H9 (cell line): ENCODE measurements around the gene DOCK2. TPM values are rescaled to one million over a fixed set of nuclear protein-coding genes. Genes with fewer than 3 reads are reported as not detected.

Experiments used
- DNase-seq: peaks from one replicate; pipeline ENCODE4 v3.0.0-alpha.2; 2017
- H2AFZ ChIP-seq: one replicate; pipeline ENCODE4 v1.6.1; 2013; ENCODE audit warnings: mild to moderate bottlenecking, low read length, control low read depth, moderate library complexity
- H2AK5ac ChIP-seq: 2 replicates; pipeline ENCODE4 v1.6.1; 2013; ENCODE audit warnings: low read length, control low read depth, mixed read lengths; ENCODE audit not compliant: insufficient read length
- H2BK120ac ChIP-seq: one replicate; pipeline ENCODE4 v1.6.1; 2013; ENCODE audit warnings: low read depth, mild to moderate bottlenecking, low read length, control low read depth, inconsistent platforms; ENCODE audit not compliant: poor library complexity, severe bottlenecking
- H2BK12ac ChIP-seq: 2 replicates; pipeline ENCODE4 v1.6.1; 2013; ENCODE audit warnings: low read length, control low read depth, mixed read lengths, low read depth; ENCODE audit not compliant: insufficient read length
- H2BK15ac ChIP-seq: 2 replicates; pipeline ENCODE4 v1.6.1; 2013; ENCODE audit warnings: low read depth, low read length, control low read depth
- H2BK20ac ChIP-seq: one replicate; pipeline ENCODE4 v1.6.1; 2013; ENCODE audit warnings: low read depth, mild to moderate bottlenecking, low read length, control low read depth, inconsistent platforms; ENCODE audit not compliant: poor library complexity, severe bottlenecking
- H2BK5ac ChIP-seq: 2 replicates; pipeline ENCODE4 v1.6.1; 2013; ENCODE audit warnings: low read length, control low read depth, mixed read lengths; ENCODE audit not compliant: insufficient read length
- H3K14ac ChIP-seq: 2 replicates; pipeline ENCODE4 v1.6.1; 2013; ENCODE audit warnings: low read length, control low read depth; ENCODE audit not compliant: insufficient read depth
- H3K18ac ChIP-seq: 2 replicates; pipeline ENCODE4 v1.6.1; 2013; ENCODE audit warnings: low read depth, mild to moderate bottlenecking, mixed read lengths, low read length, control low read depth; ENCODE audit not compliant: insufficient read length
- H3K23ac ChIP-seq: 2 replicates; pipeline ENCODE4 v1.6.1; 2013; ENCODE audit warnings: low read length, control low read depth, mixed read lengths, low read depth; ENCODE audit not compliant: insufficient read length
- H3K23me2 ChIP-seq: 2 replicates; pipeline ENCODE4 v1.6.1; 2013; ENCODE audit warnings: low read depth, mild to moderate bottlenecking, mixed read lengths, low read length, control low read depth; ENCODE audit not compliant: insufficient read length, poor library complexity, severe bottlenecking
- H3K27ac ChIP-seq: 2 replicates; pipeline ENCODE4 v1.5.1; 2013; ENCODE audit warnings: low read length, control low read depth, mixed read lengths, low read depth; ENCODE audit not compliant: insufficient read length
- H3K27me3 ChIP-seq: 2 replicates; pipeline ENCODE4 v1.6.1; 2013; ENCODE audit warnings: low read length, control low read depth, inconsistent platforms; ENCODE audit not compliant: insufficient read depth
- H3K4ac ChIP-seq: 2 replicates; pipeline ENCODE4 v1.6.1; 2013; ENCODE audit warnings: low read depth, mild to moderate bottlenecking, control low read depth, inconsistent platforms, low read length, moderate library complexity
- H3K4me1 ChIP-seq: 2 replicates; pipeline ENCODE4 v1.6.1; 2013; ENCODE audit warnings: low read length, control low read depth, inconsistent platforms; ENCODE audit not compliant: insufficient read depth
- H3K4me2 ChIP-seq: 2 replicates; pipeline ENCODE4 v1.6.1; 2013; ENCODE audit warnings: low read length, control low read depth, mixed read lengths; ENCODE audit not compliant: insufficient read length, insufficient read depth
- H3K56ac ChIP-seq: 2 replicates; pipeline ENCODE4 v1.6.1; 2013; ENCODE audit warnings: low read depth, mild to moderate bottlenecking, mixed read lengths, low read length, control low read depth; ENCODE audit not compliant: insufficient read length
- H3K79me1 ChIP-seq: 2 replicates; pipeline ENCODE4 v1.6.1; 2013; ENCODE audit warnings: low read depth, mild to moderate bottlenecking, moderate library complexity, low read length, control low read depth, inconsistent platforms; ENCODE audit not compliant: insufficient read depth, poor library complexity, severe bottlenecking
- H3K79me2 ChIP-seq: 2 replicates; pipeline ENCODE4 v1.6.1; 2013; ENCODE audit warnings: low read length, control low read depth, inconsistent platforms; ENCODE audit not compliant: insufficient read depth
- H3K9ac ChIP-seq: 2 replicates; pipeline ENCODE4 v1.6.1; 2013; ENCODE audit warnings: low read length, control low read depth, mixed read lengths; ENCODE audit not compliant: insufficient read length; ENCODE audit errors: extremely low read depth
- H3K9me3 ChIP-seq: one replicate; pipeline ENCODE4 v1.6.1; 2013; ENCODE audit warnings: low read depth, low read length, inconsistent platforms; ENCODE audit not compliant: control insufficient read depth
- H3T11ph ChIP-seq: one replicate; pipeline ENCODE4 v1.6.1; 2013; ENCODE audit warnings: mild to moderate bottlenecking, low read length, control low read depth, inconsistent platforms
- H4K20me1 ChIP-seq: one replicate; pipeline ENCODE4 v1.6.1; 2013; ENCODE audit not compliant: control insufficient read depth, insufficient read length, insufficient read depth
- H4K5ac ChIP-seq: 2 replicates; pipeline ENCODE4 v1.6.1; 2013; ENCODE audit warnings: low read depth, mild to moderate bottlenecking, mixed read lengths, low read length, control low read depth; ENCODE audit not compliant: insufficient read length
- H4K8ac ChIP-seq: replicated peaks from 2 replicates; pipeline ENCODE4 v1.6.1; 2013; ENCODE audit warnings: low read length, control low read depth, mixed read lengths, low read depth; ENCODE audit not compliant: insufficient read length
- H4K91ac ChIP-seq: 2 replicates; pipeline ENCODE4 v1.6.1; 2013; ENCODE audit warnings: low read depth, mild to moderate bottlenecking, moderate library complexity, mixed read lengths, low read length, control low read depth; ENCODE audit not compliant: insufficient read length
- H3K27ac Mint-ChIP-seq, 3 experiments: 2 replicates in 2 of 3; 3 replicates in 1 of 3; pipeline ENCODE4 v1.8.0; 2020 to 2021; ENCODE audit warnings: mixed read lengths in 3 of 3, mild to moderate bottlenecking in 1 of 3, moderate library complexity in 1 of 3
- H3K27me3 Mint-ChIP-seq: 2 replicates; pipeline ENCODE4 v1.8.0; 2021; ENCODE audit warnings: low read depth, mild to moderate bottlenecking, moderate library complexity, mixed read lengths
- H3K36me3 Mint-ChIP-seq, 3 experiments: 2 replicates in 2 of 3; 3 replicates in 1 of 3; pipeline ENCODE4 v1.8.0; 2020 to 2021; ENCODE audit warnings: low read depth in 3 of 3, mixed read lengths in 3 of 3; ENCODE audit not compliant: insufficient read depth in 1 of 3
- H3K4me1 Mint-ChIP-seq, 2 experiments: 2 replicates each; pipeline ENCODE4 v1.8.0; 2020; ENCODE audit warnings: mixed read lengths in 2 of 2
- H3K4me3 Mint-ChIP-seq, 2 experiments: 2 replicates in 1 of 2; 3 replicates in 1 of 2; pipeline ENCODE4 v1.8.0; 2020 to 2021; ENCODE audit warnings: mild to moderate bottlenecking in 2 of 2, mixed read lengths in 2 of 2, moderate library complexity in 1 of 2
- H3K9me3 Mint-ChIP-seq, 2 experiments: 2 replicates in 1 of 2; 3 replicates in 1 of 2; pipeline ENCODE4 v1.8.0; 2020; ENCODE audit warnings: mild to moderate bottlenecking in 2 of 2, mixed read lengths in 2 of 2, moderate library complexity in 1 of 2
- WGBS: extraction: QIAGEN DNeasy Blood & Tissue Kit; methylation state at CpG from one replicate; pipeline ENCODE4 v1.1.7; 2013; ENCODE audit warnings: missing lambda C conversion rate, low lambda C conversion rate, mixed read lengths; ENCODE audit not compliant: insufficient read length; ENCODE audit errors: extremely low coverage; 5-methylcytosine and 5-hydroxymethylcytosine counted together
- total RNA-seq: library from RNA; stranded (reverse); gene quantifications from 2 replicates; pipeline ENCODE4 v1.2.1, GENCODE V29; 2021
- TF ChIP-seq, protein P1 (sequence below): fragments of 200-600 bp; sonication (generic); conservative IDR thresholded peaks from 3 replicates; pipeline ENCODE4 v1.8.0; 2021; ENCODE audit warnings: antibody characterized with exemption, mild to moderate bottlenecking

DOCK2 gene
- total RNA-seq, 1 experiment from 2014 or later: 7.8 TPM

DNA sequence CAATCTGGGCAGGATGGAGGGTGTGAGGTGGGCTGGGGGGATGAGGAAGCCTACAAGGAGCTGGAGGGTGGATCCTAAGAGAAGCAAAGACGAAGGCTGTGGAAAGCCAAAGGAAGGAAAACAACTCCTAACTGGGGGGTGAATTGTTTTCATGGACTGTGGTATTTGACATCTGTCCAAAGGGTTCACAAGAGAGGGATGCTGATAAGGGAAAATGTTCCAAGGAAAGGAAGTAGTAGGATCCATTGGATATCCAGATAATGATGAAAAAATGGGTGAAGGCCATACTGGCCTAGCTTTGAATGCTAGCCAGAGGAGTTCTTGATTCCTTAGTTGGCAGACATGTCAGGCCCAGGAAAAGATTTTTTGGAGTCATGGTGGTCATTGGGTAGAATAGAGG lies 416.8 kb downstream of the DOCK2 start:
- H3K27me3 ChIP-seq: no peaks in the 10 kb centered on the region
- H3K14ac ChIP-seq: no peak overlapping the region
- Mint-ChIP-seq H3K27me3 (no peaks in the 10 kb centered on the region; the same call in 1 of the 2 replicates), H3K9me3 (no peaks in the 10 kb centered on the region), H3K4me3 (no peak overlapping the region), H3K4me1 (no peaks in the 10 kb centered on the region), H3K36me3 (no peaks in the 10 kb centered on the region), H3K27ac (no peak overlapping the region)
- TF ChIP-seq, protein P1, sequence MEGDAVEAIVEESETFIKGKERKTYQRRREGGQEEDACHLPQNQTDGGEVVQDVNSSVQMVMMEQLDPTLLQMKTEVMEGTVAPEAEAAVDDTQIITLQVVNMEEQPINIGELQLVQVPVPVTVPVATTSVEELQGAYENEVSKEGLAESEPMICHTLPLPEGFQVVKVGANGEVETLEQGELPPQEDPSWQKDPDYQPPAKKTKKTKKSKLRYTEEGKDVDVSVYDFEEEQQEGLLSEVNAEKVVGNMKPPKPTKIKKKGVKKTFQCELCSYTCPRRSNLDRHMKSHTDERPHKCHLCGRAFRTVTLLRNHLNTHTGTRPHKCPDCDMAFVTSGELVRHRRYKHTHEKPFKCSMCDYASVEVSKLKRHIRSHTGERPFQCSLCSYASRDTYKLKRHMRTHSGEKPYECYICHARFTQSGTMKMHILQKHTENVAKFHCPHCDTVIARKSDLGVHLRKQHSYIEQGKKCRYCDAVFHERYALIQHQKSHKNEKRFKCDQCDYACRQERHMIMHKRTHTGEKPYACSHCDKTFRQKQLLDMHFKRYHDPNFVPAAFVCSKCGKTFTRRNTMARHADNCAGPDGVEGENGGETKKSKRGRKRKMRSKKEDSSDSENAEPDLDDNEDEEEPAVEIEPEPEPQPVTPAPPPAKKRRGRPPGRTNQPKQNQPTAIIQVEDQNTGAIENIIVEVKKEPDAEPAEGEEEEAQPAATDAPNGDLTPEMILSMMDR: no peak
- no peak overlapping the region for H3K27ac ChIP-seq
- H3K9me3 ChIP-seq: no peaks in the 10 kb centered on the region
- H3K23ac ChIP-seq: no peak overlapping the region
- H3K4me1 ChIP-seq: no peaks in the 10 kb centered on the region
- H4K91ac ChIP-seq: no peak overlapping the region
- no peak overlapping the region for H3K4me2 ChIP-seq
- WGBS: no CpG with 5 or more reads among the region's 1 CpG
- no peak overlapping the region for H3T11ph ChIP-seq
- no peaks in the 10 kb centered on the region for H4K20me1 ChIP-seq
- H3K18ac ChIP-seq: no peak overlapping the region
- H2BK5ac ChIP-seq: no peak overlapping the region
- H4K5ac ChIP-seq: no peak overlapping the region
- H2AK5ac ChIP-seq: no peak overlapping the region
- no peak for DNase-seq
- no peak overlapping the region for H3K56ac ChIP-seq
- no peak overlapping the region for H2BK15ac ChIP-seq
- H3K79me2 ChIP-seq: 0 out of 2 replicates have a peak, but pooled peaks cover 2% of the 10 kb centered on the region
- H2BK12ac ChIP-seq: no peak overlapping the region
- no peak overlapping the region for H2BK20ac ChIP-seq
- no peaks in the 10 kb centered on the region for H3K23me2 ChIP-seq
- no peak overlapping the region for H2AFZ ChIP-seq
- no peak overlapping the region for H2BK120ac ChIP-seq
- H3K9ac ChIP-seq: no peak overlapping the region
- H3K4ac ChIP-seq: no peak overlapping the region
- H3K79me1 ChIP-seq: no peaks in the 10 kb centered on the region
- no peak overlapping the region for H4K8ac ChIP-seq
